H9 (cell line): ENCODE measurements around the gene CCDC187. TPM values are rescaled to one million over a fixed set of nuclear protein-coding genes. Genes with fewer than 3 reads are reported as not detected.

Experiments
- DNase-seq: peaks from one replicate; pipeline ENCODE4 v3.0.0-alpha.2; 2017
- H2AFZ ChIP-seq: one replicate; pipeline ENCODE4 v1.6.1; 2013; ENCODE audit warnings: mild to moderate bottlenecking, low read length, control low read depth, moderate library complexity
- H2AK5ac ChIP-seq: 2 replicates; pipeline ENCODE4 v1.6.1; 2013; ENCODE audit warnings: low read length, control low read depth, mixed read lengths; ENCODE audit not compliant: insufficient read length
- H2BK120ac ChIP-seq: one replicate; pipeline ENCODE4 v1.6.1; 2013; ENCODE audit warnings: low read depth, mild to moderate bottlenecking, low read length, control low read depth, inconsistent platforms; ENCODE audit not compliant: poor library complexity, severe bottlenecking
- H2BK12ac ChIP-seq: 2 replicates; pipeline ENCODE4 v1.6.1; 2013; ENCODE audit warnings: low read length, control low read depth, mixed read lengths, low read depth; ENCODE audit not compliant: insufficient read length
- H2BK15ac ChIP-seq: 2 replicates; pipeline ENCODE4 v1.6.1; 2013; ENCODE audit warnings: low read depth, low read length, control low read depth
- H2BK20ac ChIP-seq: one replicate; pipeline ENCODE4 v1.6.1; 2013; ENCODE audit warnings: low read depth, mild to moderate bottlenecking, low read length, control low read depth, inconsistent platforms; ENCODE audit not compliant: poor library complexity, severe bottlenecking
- H2BK5ac ChIP-seq: 2 replicates; pipeline ENCODE4 v1.6.1; 2013; ENCODE audit warnings: low read length, control low read depth, mixed read lengths; ENCODE audit not compliant: insufficient read length
- H3K14ac ChIP-seq: 2 replicates; pipeline ENCODE4 v1.6.1; 2013; ENCODE audit warnings: low read length, control low read depth; ENCODE audit not compliant: insufficient read depth
- H3K18ac ChIP-seq: 2 replicates; pipeline ENCODE4 v1.6.1; 2013; ENCODE audit warnings: low read depth, mild to moderate bottlenecking, mixed read lengths, low read length, control low read depth; ENCODE audit not compliant: insufficient read length
- H3K23ac ChIP-seq: 2 replicates; pipeline ENCODE4 v1.6.1; 2013; ENCODE audit warnings: low read length, control low read depth, mixed read lengths, low read depth; ENCODE audit not compliant: insufficient read length
- H3K23me2 ChIP-seq: 2 replicates; pipeline ENCODE4 v1.6.1; 2013; ENCODE audit warnings: low read depth, mild to moderate bottlenecking, mixed read lengths, low read length, control low read depth; ENCODE audit not compliant: insufficient read length, poor library complexity, severe bottlenecking
- H3K27ac ChIP-seq: 2 replicates; pipeline ENCODE4 v1.5.1; 2013; ENCODE audit warnings: low read length, control low read depth, mixed read lengths, low read depth; ENCODE audit not compliant: insufficient read length
- H3K27me3 ChIP-seq: 2 replicates; pipeline ENCODE4 v1.6.1; 2013; ENCODE audit warnings: low read length, control low read depth, inconsistent platforms; ENCODE audit not compliant: insufficient read depth
- H3K4ac ChIP-seq: 2 replicates; pipeline ENCODE4 v1.6.1; 2013; ENCODE audit warnings: low read depth, mild to moderate bottlenecking, control low read depth, inconsistent platforms, low read length, moderate library complexity
- H3K4me1 ChIP-seq: 2 replicates; pipeline ENCODE4 v1.6.1; 2013; ENCODE audit warnings: low read length, control low read depth, inconsistent platforms; ENCODE audit not compliant: insufficient read depth
- H3K4me2 ChIP-seq: 2 replicates; pipeline ENCODE4 v1.6.1; 2013; ENCODE audit warnings: low read length, control low read depth, mixed read lengths; ENCODE audit not compliant: insufficient read length, insufficient read depth
- H3K56ac ChIP-seq: 2 replicates; pipeline ENCODE4 v1.6.1; 2013; ENCODE audit warnings: low read depth, mild to moderate bottlenecking, mixed read lengths, low read length, control low read depth; ENCODE audit not compliant: insufficient read length
- H3K79me1 ChIP-seq: 2 replicates; pipeline ENCODE4 v1.6.1; 2013; ENCODE audit warnings: low read depth, mild to moderate bottlenecking, moderate library complexity, low read length, control low read depth, inconsistent platforms; ENCODE audit not compliant: insufficient read depth, poor library complexity, severe bottlenecking
- H3K79me2 ChIP-seq: 2 replicates; pipeline ENCODE4 v1.6.1; 2013; ENCODE audit warnings: low read length, control low read depth, inconsistent platforms; ENCODE audit not compliant: insufficient read depth
- H3K9ac ChIP-seq: 2 replicates; pipeline ENCODE4 v1.6.1; 2013; ENCODE audit warnings: low read length, control low read depth, mixed read lengths; ENCODE audit not compliant: insufficient read length; ENCODE audit errors: extremely low read depth
- H3K9me3 ChIP-seq: one replicate; pipeline ENCODE4 v1.6.1; 2013; ENCODE audit warnings: low read depth, low read length, inconsistent platforms; ENCODE audit not compliant: control insufficient read depth
- H3T11ph ChIP-seq: one replicate; pipeline ENCODE4 v1.6.1; 2013; ENCODE audit warnings: mild to moderate bottlenecking, low read length, control low read depth, inconsistent platforms
- H4K20me1 ChIP-seq: one replicate; pipeline ENCODE4 v1.6.1; 2013; ENCODE audit not compliant: control insufficient read depth, insufficient read length, insufficient read depth
- H4K5ac ChIP-seq: 2 replicates; pipeline ENCODE4 v1.6.1; 2013; ENCODE audit warnings: low read depth, mild to moderate bottlenecking, mixed read lengths, low read length, control low read depth; ENCODE audit not compliant: insufficient read length
- H4K8ac ChIP-seq: replicated peaks from 2 replicates; pipeline ENCODE4 v1.6.1; 2013; ENCODE audit warnings: low read length, control low read depth, mixed read lengths, low read depth; ENCODE audit not compliant: insufficient read length
- H4K91ac ChIP-seq: 2 replicates; pipeline ENCODE4 v1.6.1; 2013; ENCODE audit warnings: low read depth, mild to moderate bottlenecking, moderate library complexity, mixed read lengths, low read length, control low read depth; ENCODE audit not compliant: insufficient read length
- H3K27ac Mint-ChIP-seq, 3 experiments: 2 replicates in 2 of 3; 3 replicates in 1 of 3; pipeline ENCODE4 v1.8.0; 2020 to 2021; ENCODE audit warnings: mixed read lengths in 3 of 3, mild to moderate bottlenecking in 1 of 3, moderate library complexity in 1 of 3
- H3K27me3 Mint-ChIP-seq: 2 replicates; pipeline ENCODE4 v1.8.0; 2021; ENCODE audit warnings: low read depth, mild to moderate bottlenecking, moderate library complexity, mixed read lengths
- H3K36me3 Mint-ChIP-seq, 3 experiments: 2 replicates in 2 of 3; 3 replicates in 1 of 3; pipeline ENCODE4 v1.8.0; 2020 to 2021; ENCODE audit warnings: low read depth in 3 of 3, mixed read lengths in 3 of 3; ENCODE audit not compliant: insufficient read depth in 1 of 3
- H3K4me1 Mint-ChIP-seq, 2 experiments: 2 replicates each; pipeline ENCODE4 v1.8.0; 2020; ENCODE audit warnings: mixed read lengths in 2 of 2
- H3K4me3 Mint-ChIP-seq, 2 experiments: 2 replicates in 1 of 2; 3 replicates in 1 of 2; pipeline ENCODE4 v1.8.0; 2020 to 2021; ENCODE audit warnings: mild to moderate bottlenecking in 2 of 2, mixed read lengths in 2 of 2, moderate library complexity in 1 of 2
- H3K9me3 Mint-ChIP-seq, 2 experiments: 2 replicates in 1 of 2; 3 replicates in 1 of 2; pipeline ENCODE4 v1.8.0; 2020; ENCODE audit warnings: mild to moderate bottlenecking in 2 of 2, mixed read lengths in 2 of 2, moderate library complexity in 1 of 2
- CTCF ChIP-seq: fragments of 200-600 bp; sonication (generic); conservative IDR thresholded peaks from 3 replicates; pipeline ENCODE4 v1.8.0; 2021; ENCODE audit warnings: antibody characterized with exemption, mild to moderate bottlenecking
- WGBS: extraction: QIAGEN DNeasy Blood & Tissue Kit; methylation state at CpG from one replicate; pipeline ENCODE4 v1.1.7; 2013; ENCODE audit warnings: missing lambda C conversion rate, low lambda C conversion rate, mixed read lengths; ENCODE audit not compliant: insufficient read length; ENCODE audit errors: extremely low coverage; 5-methylcytosine and 5-hydroxymethylcytosine counted together
- total RNA-seq: library from RNA; stranded (reverse); gene quantifications from 2 replicates; pipeline ENCODE4 v1.2.1, GENCODE V29; 2021

CCDC187 gene
- total RNA-seq, 1 experiment from 2014 or later: 0.07 TPM

GRCh38 chr9:136289651-136290507 lies 14.0 kb downstream of the CCDC187 start:
- no peaks in the 10 kb centered on the region for H3K27me3 ChIP-seq
- Mint-ChIP-seq H3K4me1 (no peaks in the 10 kb centered on the region), H3K27ac (no peak overlapping the region), H3K4me3 (no peak overlapping the region), H3K9me3 (no peaks in the 10 kb centered on the region), H3K36me3 (no peaks in the 10 kb centered on the region), H3K27me3 (peaks cover 6% of the 10 kb centered on the region)
- peak; percentile 30; the same call in 2 of the 3 replicates for TF ChIP-seq CTCF
- no peak overlapping the region for H4K91ac ChIP-seq
- no peak overlapping the region for H3K14ac ChIP-seq
- no peak overlapping the region for H3K18ac ChIP-seq
- H4K5ac ChIP-seq: no peak overlapping the region
- H3K27ac ChIP-seq: no peak overlapping the region
- no peak overlapping the region for H2AK5ac ChIP-seq
- no peak for DNase-seq
- no peaks in the 10 kb centered on the region for H3K79me2 ChIP-seq
- H3K23ac ChIP-seq: no peak overlapping the region
- H3K56ac ChIP-seq: no peak overlapping the region
- H3K4me1 ChIP-seq: no peaks in the 10 kb centered on the region
- H3K79me1 ChIP-seq: no peaks in the 10 kb centered on the region
- no peak overlapping the region for H2BK12ac ChIP-seq
- no peak overlapping the region for H2BK15ac ChIP-seq
- no peaks in the 10 kb centered on the region for H3K23me2 ChIP-seq
- H4K8ac ChIP-seq: no peak overlapping the region
- no peak overlapping the region for H2AFZ ChIP-seq
- H4K20me1 ChIP-seq: no peaks in the 10 kb centered on the region
- no peak overlapping the region for H3K4me2 ChIP-seq
- no peak overlapping the region for H2BK120ac ChIP-seq
- no peak overlapping the region for H2BK5ac ChIP-seq
- WGBS: no CpG with 5 or more reads among the region's 30 CpGs
- H3K9ac ChIP-seq: no peak overlapping the region
- no peak overlapping the region for H2BK20ac ChIP-seq
- H3K4ac ChIP-seq: no peak overlapping the region
- H3T11ph ChIP-seq: no peak overlapping the region
- peaks cover 12% of the 10 kb centered on the region for H3K9me3 ChIP-seq
